Neuronal stem cell (in vitro differentiated cells): ENCODE results near the gene NTRK1.

Source experiments
- DNase-seq: peaks from one replicate; pipeline ENCODE4 v3.0.0-alpha.2; 2013; ENCODE audit warnings: low spot score
- H2AFZ ChIP-seq: one replicate; pipeline ENCODE4 v1.6.1; 2013; ENCODE audit warnings: mild to moderate bottlenecking, low read length, inconsistent platforms
- H2AK5ac ChIP-seq: 2 replicates; pipeline ENCODE4 v1.6.1; 2013; ENCODE audit warnings: low read depth, mild to moderate bottlenecking, inconsistent platforms, low read length, moderate library complexity, mixed read lengths
- H2BK120ac ChIP-seq: 2 replicates; pipeline ENCODE4 v1.6.1; 2013; ENCODE audit warnings: low read depth, mild to moderate bottlenecking, inconsistent platforms, low read length, moderate library complexity, mixed read lengths
- H2BK12ac ChIP-seq: one replicate; pipeline ENCODE4 v1.6.1; 2013; ENCODE audit warnings: low read length, inconsistent platforms
- H2BK15ac ChIP-seq: 2 replicates; pipeline ENCODE4 v1.6.1; 2013; ENCODE audit warnings: mild to moderate bottlenecking, low read length, inconsistent platforms, mixed read lengths
- H2BK5ac ChIP-seq: one replicate; pipeline ENCODE4 v1.6.1; 2013; ENCODE audit warnings: inconsistent platforms, mild to moderate bottlenecking, low read length, moderate library complexity
- H3K14ac ChIP-seq: one replicate; pipeline ENCODE4 v1.6.1; 2013; ENCODE audit warnings: low read length, inconsistent platforms
- H3K18ac ChIP-seq: 2 replicates; pipeline ENCODE4 v1.6.1; 2013; ENCODE audit warnings: low read length, inconsistent platforms
- H3K23ac ChIP-seq: 2 replicates; pipeline ENCODE4 v1.6.1; 2013; ENCODE audit warnings: low read depth, mild to moderate bottlenecking, mixed read lengths, low read length, inconsistent platforms; ENCODE audit not compliant: poor library complexity
- H3K27ac ChIP-seq: replicated peaks from 3 replicates; pipeline ENCODE4 v1.5.1; 2013; ENCODE audit warnings: low read length, inconsistent platforms
- H3K27me3 ChIP-seq, 3 experiments: 2 replicates each; pipeline ENCODE4 v1.6.1; 2013; ENCODE audit warnings: low read length in 3 of 3, mild to moderate bottlenecking in 2 of 3, inconsistent platforms in 1 of 3, low read depth in 1 of 3, mixed read lengths in 1 of 3, moderate library complexity in 1 of 3; ENCODE audit not compliant: control insufficient read depth in 3 of 3, insufficient read depth in 3 of 3
- H3K36me3 ChIP-seq, 2 donors: replicated peaks in 1 of 2; 2 replicates each; pipeline ENCODE4 v1.6.1; 2013; ENCODE audit warnings: low read length in 2 of 2; ENCODE audit not compliant: control insufficient read depth in 2 of 2, insufficient read depth in 2 of 2
- H3K4ac ChIP-seq: 2 replicates; pipeline ENCODE4 v1.6.1; 2013; ENCODE audit warnings: inconsistent platforms, mild to moderate bottlenecking, low read length, moderate library complexity
- H3K4me1 ChIP-seq, 2 donors: 1 replicate in 1 of 2; 2 replicates in 1 of 2; pipeline ENCODE4 v1.6.1; 2013; ENCODE audit warnings: low read length in 2 of 2, low read depth in 1 of 2; ENCODE audit not compliant: control insufficient read depth in 2 of 2, insufficient read depth in 1 of 2
- H3K4me2 ChIP-seq: one replicate; pipeline ENCODE4 v1.6.1; 2013; ENCODE audit warnings: mild to moderate bottlenecking, low read length, inconsistent platforms; ENCODE audit not compliant: insufficient read depth, poor library complexity, severe bottlenecking
- H3K4me3 ChIP-seq, 2 donors: 2 replicates each; pipeline ENCODE4 v1.5.1; 2013; ENCODE audit warnings: low read length in 2 of 2, mild to moderate bottlenecking in 2 of 2, inconsistent platforms in 1 of 2, moderate library complexity in 1 of 2
- H3K79me1 ChIP-seq: one replicate; pipeline ENCODE4 v1.6.1; 2013; ENCODE audit warnings: low read depth, mild to moderate bottlenecking, inconsistent platforms, low read length, moderate library complexity
- H3K9ac ChIP-seq: one replicate; pipeline ENCODE4 v1.6.1; 2013; ENCODE audit warnings: mild to moderate bottlenecking, low read depth, low read length, inconsistent platforms; ENCODE audit not compliant: poor library complexity
- H3K9me3 ChIP-seq, 2 donors: replicated peaks in 1 of 2; 2 replicates each; pipeline versions ENCODE3 to v1.6.1; 2013; ENCODE audit warnings: low read length in 2 of 2, mild to moderate bottlenecking in 2 of 2, inconsistent platforms in 1 of 2, low read depth in 1 of 2, mixed read lengths in 1 of 2, moderate library complexity in 1 of 2; ENCODE audit not compliant: control insufficient read depth in 2 of 2, insufficient read depth in 1 of 2
- H4K8ac ChIP-seq: one replicate; pipeline ENCODE4 v1.6.1; 2013; ENCODE audit warnings: low read depth, mild to moderate bottlenecking, inconsistent platforms, low read length, moderate library complexity
- H4K91ac ChIP-seq: one replicate; pipeline ENCODE4 v1.6.1; 2013; ENCODE audit warnings: low read length, low read depth, mild to moderate bottlenecking, inconsistent platforms; ENCODE audit not compliant: poor library complexity
- WGBS, 2 donors: extraction: QIAGEN DNeasy Blood & Tissue Kit; methylation state at CpG; one replicate each; pipeline ENCODE4 v1.1.7; 2013; ENCODE audit warnings: missing lambda C conversion rate in 2 of 2, mixed read lengths in 1 of 2; ENCODE audit not compliant: insufficient read length in 2 of 2, insufficient replicate concordance in 1 of 2; ENCODE audit errors: extremely low coverage in 2 of 2; 5-methylcytosine and 5-hydroxymethylcytosine counted together

The NTRK1 gene

DNA sequence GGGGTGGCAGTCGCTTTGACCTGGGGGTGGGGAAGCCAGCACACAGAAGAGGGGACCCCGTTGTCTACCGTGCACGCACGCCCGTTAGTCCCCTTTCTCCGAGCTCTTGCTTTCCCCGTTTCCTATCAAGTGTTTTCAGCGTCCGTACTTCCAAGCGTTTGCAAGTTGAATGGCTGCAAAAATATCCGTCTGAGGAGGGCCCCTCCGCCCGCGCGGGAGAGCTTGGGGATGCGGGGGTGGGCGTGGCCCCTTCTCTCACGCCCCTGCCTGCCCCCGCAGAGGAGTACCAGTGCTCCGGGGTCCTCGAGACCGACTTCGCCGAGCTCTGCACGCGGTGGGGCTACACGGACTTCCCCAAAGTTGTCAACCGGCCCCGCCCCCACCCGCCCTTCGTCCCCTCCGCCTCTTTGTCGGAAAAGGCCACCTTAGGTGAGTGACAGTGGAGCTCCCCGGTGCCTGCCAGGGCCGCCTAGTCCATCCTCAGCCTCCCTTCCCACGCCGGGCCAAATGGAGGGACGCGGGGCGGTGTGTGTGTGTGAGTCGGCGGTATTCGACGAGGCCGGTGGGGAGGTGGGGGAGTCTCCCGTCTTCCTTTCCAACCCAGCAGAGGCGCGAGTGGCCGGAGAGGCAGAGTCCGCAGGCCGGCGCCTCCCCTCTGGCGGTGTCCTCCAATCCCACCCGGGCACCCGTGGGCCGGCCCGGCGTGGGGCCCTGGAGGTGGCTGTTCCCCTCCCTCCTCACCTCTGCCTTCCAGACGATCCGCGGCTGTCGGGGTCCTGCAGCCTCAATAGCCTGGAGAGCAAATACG lies 63.2 kb downstream of the NTRK1 start:
- H3K27ac ChIP-seq, result no peak overlapping the region

DNA sequence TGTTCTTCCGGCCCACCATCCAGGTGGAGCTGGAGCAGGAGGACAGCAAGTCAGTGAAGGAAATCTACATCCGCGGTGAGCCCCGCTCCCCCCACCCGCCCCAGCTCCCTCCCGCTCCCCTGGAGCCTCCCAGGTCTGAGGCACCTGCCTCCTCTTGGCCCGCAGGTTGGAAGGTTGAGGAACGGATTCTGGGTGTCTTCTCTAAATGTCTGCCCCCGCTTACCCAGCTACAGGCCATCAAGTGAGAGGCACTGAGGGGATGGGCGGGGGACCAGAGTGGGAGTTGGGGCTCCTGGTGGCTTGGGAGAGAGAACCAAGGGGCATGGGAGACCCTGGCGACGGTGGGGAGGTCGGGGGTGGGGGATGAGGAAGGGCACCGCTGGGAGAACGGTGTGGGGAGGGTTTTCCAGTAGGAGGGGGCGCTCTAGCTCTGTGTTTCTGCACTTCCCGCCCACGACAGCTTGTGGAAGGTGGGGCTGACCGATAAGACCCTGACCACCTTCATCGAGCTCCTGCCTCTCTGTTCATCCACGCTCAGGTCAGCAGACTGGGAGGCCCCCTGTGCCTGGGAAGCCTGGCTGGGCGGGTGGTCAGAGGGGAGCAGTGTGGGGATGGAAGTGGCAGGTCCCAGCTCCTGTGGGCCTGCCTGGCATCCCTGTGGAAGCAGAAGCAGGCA lies 64.0 kb downstream of the NTRK1 start:
- peak overlapping the region; percentile 70 for H2AK5ac ChIP-seq
- H3K18ac ChIP-seq, result peak overlapping the region; percentile 70
- no peak overlapping the region for H4K8ac ChIP-seq
- H3K4me3 ChIP-seq, result no peak overlapping the region
- H3K9ac ChIP-seq, result no peak overlapping the region
- WGBS, 2 donors, result no CpG with 5 or more reads among the region's 22 CpGs
- H2AFZ ChIP-seq, result peak overlapping the region; percentile 69
- no peak overlapping the region for H3K27ac ChIP-seq
- peaks cover 55 to 99% (median 87%) of the 10 kb centered on the region in 3 experiments for H3K27me3 ChIP-seq
- no peak for DNase-seq
- H3K14ac ChIP-seq, result peak overlapping the region; percentile 14
- peak overlapping the region; percentile 68 for H3K23ac ChIP-seq
- no peak overlapping the region for H4K91ac ChIP-seq
- H2BK15ac ChIP-seq, result peak overlapping the region; percentile 73
- H2BK5ac ChIP-seq, result no peak overlapping the region
- H3K4me1 ChIP-seq, result peaks cover 6 to 7% of the 10 kb centered on the region in 2 donors
- no peak overlapping the region for H3K4me2 ChIP-seq
- peaks cover 2 to 3% of the 10 kb centered on the region in 2 donors for H3K9me3 ChIP-seq
- H3K36me3 ChIP-seq, result no peaks in the 10 kb centered on the region
- no peak overlapping the region for H2BK120ac ChIP-seq
- H2BK12ac ChIP-seq, result no peak overlapping the region
- peak overlapping the region; percentile 57 for H3K4ac ChIP-seq
- no peaks in the 10 kb centered on the region for H3K79me1 ChIP-seq

More for the DNA sequence above, 63.2 kb downstream of the NTRK1 start:
- H3K36me3 ChIP-seq, result no peaks in the 10 kb centered on the region
- peak overlapping the region; percentile 69 for H2AFZ ChIP-seq
- peak overlapping the region in 1 of 2 donors; percentile 63 for H3K4me3 ChIP-seq
- no peak for DNase-seq
- no CpG with 5 or more reads among the region's 64 CpGs for WGBS, 2 donors
- peak overlapping the region; percentile 35 for H3K9ac ChIP-seq
- H3K4ac ChIP-seq, result no peak overlapping the region
- no peak overlapping the region for H4K91ac ChIP-seq
- H3K9me3 ChIP-seq, result peaks cover 2 to 3% of the 10 kb centered on the region in 2 donors
- H3K79me1 ChIP-seq, result no peaks in the 10 kb centered on the region
- peak overlapping the region; percentile 70 for H2AK5ac ChIP-seq
- H4K8ac ChIP-seq, result no peak overlapping the region
- H3K23ac ChIP-seq, result peak overlapping the region; percentile 52
- no peak overlapping the region for H3K14ac ChIP-seq
- peak overlapping the region; percentile 70 for H3K18ac ChIP-seq
- H2BK5ac ChIP-seq, result no peak overlapping the region
- H3K4me1 ChIP-seq, result peaks cover 6 to 7% of the 10 kb centered on the region in 2 donors
- H3K27me3 ChIP-seq, result peaks cover 55 to 97% (median 81%) of the 10 kb centered on the region in 3 experiments
- no peak overlapping the region for H2BK12ac ChIP-seq
- no peak overlapping the region for H2BK120ac ChIP-seq
- peak overlapping the region; percentile 73 for H2BK15ac ChIP-seq
- H3K4me2 ChIP-seq, result peak overlapping the region; percentile 64

DNA sequence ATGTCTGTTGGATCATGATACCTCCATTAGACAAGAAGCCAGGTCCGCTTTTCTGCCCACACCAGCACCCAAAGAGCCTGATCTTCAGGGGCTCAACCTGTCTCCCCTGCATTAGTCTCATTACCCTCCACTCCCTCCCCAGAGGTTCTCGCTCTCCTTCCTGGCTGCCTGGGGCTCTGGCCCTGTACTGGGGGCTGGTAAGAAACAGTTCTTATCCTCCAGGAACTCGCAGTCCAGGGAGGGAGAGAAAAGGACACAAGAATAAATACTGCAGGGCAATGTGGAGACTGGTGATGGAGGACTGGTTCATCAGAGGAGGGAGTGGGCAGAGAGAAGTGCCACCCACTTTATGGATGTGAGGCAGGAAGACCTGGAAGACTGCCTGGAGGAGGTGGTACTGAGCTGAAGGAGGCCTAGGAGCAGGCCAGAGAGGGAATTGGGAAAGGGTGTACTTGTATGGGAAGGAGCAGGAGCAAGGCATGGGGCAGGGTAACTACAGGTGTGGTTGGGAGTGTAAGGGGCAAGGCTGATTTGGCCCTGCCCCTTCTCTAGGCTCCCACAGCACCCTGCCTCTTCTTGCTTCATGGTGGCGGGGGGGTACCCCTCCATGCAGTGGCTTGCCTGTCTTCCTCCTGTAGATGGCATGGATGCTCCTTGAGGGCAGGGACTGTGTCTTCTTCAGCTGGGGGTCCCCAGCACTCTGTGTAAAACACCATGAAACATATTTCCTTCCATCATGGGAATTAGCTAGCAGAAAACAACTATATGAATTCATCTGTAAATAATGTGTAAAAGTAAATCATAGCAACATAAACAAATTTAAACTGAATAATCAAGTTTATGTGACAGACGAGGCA lies 64.7 kb downstream of the NTRK1 start:
- Histone ChIP-seq H2AFZ (no peak overlapping the region), H3K9ac (no peak overlapping the region), H3K18ac (no peak overlapping the region), H3K36me3 (no peaks in the 10 kb centered on the region), H3K4me1 (peaks cover 5% of the 10 kb centered on the region in 2 donors), H2AK5ac (no peak overlapping the region), H3K23ac (peak overlapping the region; percentile 68), H3K27me3 (peaks cover 52 to 94% (median 82%) of the 10 kb centered on the region in 3 experiments), H3K79me1 (no peaks in the 10 kb centered on the region), H2BK15ac (no peak overlapping the region), H3K27ac (no peak overlapping the region), H2BK5ac (no peak overlapping the region), H4K91ac (no peak overlapping the region), H2BK120ac (no peak overlapping the region), H3K4me3 (no peak overlapping the region), H3K4me2 (no peak overlapping the region), H4K8ac (no peak overlapping the region), H3K9me3 (peaks cover 2 to 3% of the 10 kb centered on the region in 2 donors), H2BK12ac (no peak overlapping the region), H3K14ac (peak overlapping the region; percentile 14), H3K4ac (peak overlapping the region; percentile 57)
- DNase-seq, result no peak
- no CpG with 5 or more reads among the region's 5 CpGs for WGBS, 2 donors
